Glutamatergic neuron (in vitro differentiated cells): ENCODE measurements around the gene ZMYND8. TPM values are rescaled to one million over a fixed set of nuclear protein-coding genes. Genes with fewer than 3 reads are reported as not detected.
A peak's percentile ranks its signal among the peaks of the same experiment; 100 is the strongest.

Experiments used
- DNase-seq: peaks from one replicate; pipeline ENCODE4 v3.0.0; 2022
- H3K27ac Mint-ChIP-seq: one replicate; pipeline ENCODE4 v1.8.0; 2020; ENCODE audit warnings: mild to moderate bottlenecking, mixed read lengths, inconsistent platforms; ENCODE audit not compliant: unreplicated experiment
- H3K27me3 Mint-ChIP-seq: one replicate; pipeline ENCODE4 v1.8.0; 2020; ENCODE audit warnings: mild to moderate bottlenecking, moderate library complexity, mixed read lengths, inconsistent platforms; ENCODE audit not compliant: unreplicated experiment
- H3K36me3 Mint-ChIP-seq: one replicate; pipeline ENCODE4 v1.8.0; 2020; ENCODE audit warnings: mild to moderate bottlenecking, mixed read lengths, inconsistent platforms; ENCODE audit not compliant: unreplicated experiment
- H3K4me1 Mint-ChIP-seq: one replicate; pipeline ENCODE4 v1.8.0; 2020; ENCODE audit warnings: mild to moderate bottlenecking, low read depth, mixed read lengths, inconsistent platforms; ENCODE audit not compliant: unreplicated experiment
- H3K4me3 Mint-ChIP-seq: one replicate; pipeline ENCODE4 v1.8.0; 2020; ENCODE audit warnings: mild to moderate bottlenecking, mixed read lengths, inconsistent platforms; ENCODE audit not compliant: unreplicated experiment
- H3K9me3 Mint-ChIP-seq: one replicate; pipeline ENCODE4 v1.8.0; 2020; ENCODE audit warnings: mild to moderate bottlenecking, moderate library complexity, mixed read lengths, inconsistent platforms; ENCODE audit not compliant: unreplicated experiment
- CTCF ChIP-seq: fragments of 200-600 bp; sonication (generic); IDR thresholded peaks from one replicate; pipeline ENCODE4 v1.5.0; 2021; ENCODE audit not compliant: partially characterized antibody, unreplicated experiment
- total RNA-seq: library from RNA; stranded (reverse); fragmentation: NEBNext Ultra II Directional; extraction: Animal tissue kit (Norgen Biotek cat#: 25700); gene quantifications from one replicate; pipeline ENCODE4 v1.2.1, GENCODE V29; 2021; ENCODE audit not compliant: unreplicated experiment

Gene ZMYND8
- total RNA-seq, 1 donor from 2014 or later, result 116 TPM

- H3K36me3 Mint-ChIP-seq, result no peaks in the 10 kb centered on the region
- DNase-seq, result peak; percentile 64
- peak overlapping the region; percentile 73 for H3K4me3 Mint-ChIP-seq
- TF ChIP-seq CTCF, result no peak
- peaks cover 19% of the 10 kb centered on the region for H3K9me3 Mint-ChIP-seq
- no peak overlapping the region for H3K27ac Mint-ChIP-seq
- peaks cover 14% of the 10 kb centered on the region for H3K27me3 Mint-ChIP-seq
- H3K4me1 Mint-ChIP-seq, result peaks cover 51% of the 10 kb centered on the region
These were observed 4.8 kb upstream of the ZMYND8 start for GRCh38 chr20:47361057-47361915.

- peak; percentile 70 for DNase-seq
- peaks cover 14% of the 10 kb centered on the region for H3K27me3 Mint-ChIP-seq
- H3K27ac Mint-ChIP-seq, result no peak overlapping the region
- H3K4me3 Mint-ChIP-seq, result peak overlapping the region; percentile 73
- no peaks in the 10 kb centered on the region for H3K36me3 Mint-ChIP-seq
- peaks cover 19% of the 10 kb centered on the region for H3K9me3 Mint-ChIP-seq
- TF ChIP-seq CTCF, result no peak
- peaks cover 51% of the 10 kb centered on the region for H3K4me1 Mint-ChIP-seq
These were observed 4.0 kb upstream of the ZMYND8 start for GRCh38 chr20:47360297-47361056.

- no peak for TF ChIP-seq CTCF
- Mint-ChIP-seq H3K9me3 (peaks cover 19% of the 10 kb centered on the region), H3K4me3 (peak overlapping the region; percentile 40), H3K27me3 (peaks cover 14% of the 10 kb centered on the region), H3K36me3 (no peaks in the 10 kb centered on the region), H3K4me1 (peaks cover 56% of the 10 kb centered on the region), H3K27ac (no peak overlapping the region)
- DNase-seq, result no peak
These were observed 3.2 kb upstream of the ZMYND8 start for GRCh38 chr20:47359530-47360296.

GRCh38 chr20:47358672-47359529 is 2.4 kb upstream of the ZMYND8 start:
- Mint-ChIP-seq H3K9me3 (peaks cover 19% of the 10 kb centered on the region), H3K36me3 (no peaks in the 10 kb centered on the region), H3K27me3 (peaks cover 14% of the 10 kb centered on the region), H3K27ac (no peak overlapping the region), H3K4me3 (peak overlapping the region; percentile 71), H3K4me1 (peaks cover 60% of the 10 kb centered on the region)
- DNase-seq, result peak; percentile 49
- TF ChIP-seq CTCF, result no peak
